SK-N-SH (cell line): ENCODE measurements around the gene ZPBP2. TPM values are rescaled to one million over a fixed set of nuclear protein-coding genes. Genes with fewer than 3 reads are reported as not detected.
"Not testable (repeated sequence)": the region's sequence is repeated elsewhere in the genome, so short reads cannot be mapped to it uniquely, and the experiment has no call there.

Source experiments
- CTCF ChIA-PET: fragments of 300-600, 350-600 bp; formaldehyde crosslinking; extraction: SDS; loops from one replicate; lab custom pipeline; 2021; lab: Yijun Ruan, JAX
- POLR2A ChIA-PET: fragments of 350-600 bp; sonication (Branson Sonifier 250); formaldehyde crosslinking; extraction: SDS; loops from one replicate; lab custom pipeline; 2020; ENCODE audit warnings: antibody characterized with exemption, inconsistent platforms; lab: Yijun Ruan, JAX
- DNase-seq: peaks from one replicate; pipeline ENCODE4 v3.0.0; 2012
- H2AFZ ChIP-seq: fragments of 200-600 bp; sonication (generic); 2 replicates; pipeline ENCODE4 v1.8.1; 2016; ENCODE audit warnings: antibody characterized with exemption, mild to moderate bottlenecking, low read depth
- H3F3A ChIP-seq: fragments of 200-600 bp; sonication (generic); replicated peaks from 2 replicates; pipeline ENCODE3; 2016; ENCODE audit warnings: antibody characterized with exemption, mild to moderate bottlenecking; ENCODE audit not compliant: insufficient read depth
- H3K27ac ChIP-seq, 2 experiments: fragments of 200-500 bp in 1 of 2; fragments of 200-600 bp in 1 of 2; sonication (Bioruptor generic) in 1 of 2; sonication (generic), shearing (Covaris generic) in 1 of 2; 2 replicates each; pipeline versions ENCODE4 v1.5.1 to v1.6.1; 2014 to 2016; ENCODE audit warnings: low read depth in 2 of 2, inconsistent platforms in 1 of 2, low read length in 1 of 2, mild to moderate bottlenecking in 1 of 2, mixed read lengths in 1 of 2
- H3K27me3 ChIP-seq: fragments of 200-600 bp; sonication (generic), shearing (Covaris generic); 2 replicates; pipeline ENCODE4 v1.6.1; 2016; ENCODE audit warnings: mixed run types; ENCODE audit not compliant: insufficient read depth
- H3K36me3 ChIP-seq, 2 experiments: fragments of 200-500 bp in 1 of 2; fragments of 200-600 bp in 1 of 2; sonication (Bioruptor generic) in 1 of 2; sonication (generic) in 1 of 2; replicated peaks in 1 of 2; 2 replicates each; pipeline versions ENCODE3 to v1.5.1; 2014 to 2016; ENCODE audit warnings: low read length in 1 of 2, mild to moderate bottlenecking in 1 of 2; ENCODE audit not compliant: insufficient read depth in 2 of 2, control insufficient read depth in 1 of 2
- H3K4me1 ChIP-seq, 2 experiments: fragments of 200-500 bp in 1 of 2; fragments of 200-600 bp in 1 of 2; sonication (Bioruptor generic) in 1 of 2; sonication (generic), shearing (Covaris generic) in 1 of 2; 2 replicates each; pipeline versions ENCODE4 v1.5.1 to v1.6.1; 2014 to 2016; ENCODE audit warnings: low read depth in 1 of 2, low read length in 1 of 2, mixed run types in 1 of 2; ENCODE audit not compliant: insufficient read depth in 2 of 2, control insufficient read depth in 1 of 2
- H3K4me2 ChIP-seq: fragments of 200-600 bp; sonication (generic), shearing (Covaris generic); 2 replicates; pipeline ENCODE4 v1.6.1; 2017; ENCODE audit warnings: mixed run types
- H3K4me3 ChIP-seq, 2 experiments: fragments of 200-500 bp in 1 of 2; fragments of 200-600 bp in 1 of 2; sonication (Bioruptor generic) in 1 of 2; sonication (generic), shearing (Covaris generic) in 1 of 2; 2 replicates each; pipeline versions ENCODE4 v1.5.1 to v1.8.1; 2014 to 2016; ENCODE audit warnings: low read depth in 2 of 2, inconsistent platforms in 1 of 2, low read length in 1 of 2, mild to moderate bottlenecking in 1 of 2, mixed read lengths in 1 of 2, moderate library complexity in 1 of 2
- H3K79me2 ChIP-seq: fragments of 200-600 bp; sonication (generic); 2 replicates; pipeline ENCODE4 v1.8.1; 2017; ENCODE audit warnings: mild to moderate bottlenecking; ENCODE audit not compliant: insufficient read depth
- H3K9ac ChIP-seq: fragments of 200-600 bp; sonication (generic); 2 replicates; pipeline ENCODE4 v1.6.1; 2017; ENCODE audit warnings: mixed run types
- H3K9me2 ChIP-seq: fragments of 200-600 bp; sonication (generic); 2 replicates; pipeline ENCODE4 v1.6.1; 2017; ENCODE audit warnings: mixed run types
- H3K9me3 ChIP-seq: fragments of 200-600 bp; sonication (generic); 2 replicates; pipeline ENCODE4 v1.6.1; 2017; ENCODE audit warnings: mixed run types, mild to moderate bottlenecking, moderate library complexity
- H4K20me1 ChIP-seq: fragments of 200-600 bp; sonication (generic); 2 replicates; pipeline ENCODE4 v1.6.1; 2017; ENCODE audit warnings: mild to moderate bottlenecking, mixed run types; ENCODE audit not compliant: insufficient read depth
- CHD2 ChIP-seq: fragments of 150-350 bp; IDR thresholded peaks from 2 replicates; pipeline ENCODE4 v1.6.1; 2018; ENCODE audit warnings: low read length; ENCODE audit not compliant: partially characterized antibody
- CTCF ChIP-seq: fragments of 200-600 bp; sonication (generic); IDR thresholded peaks from 2 replicates; pipeline ENCODE4 v1.6.1; 2017; ENCODE audit warnings: antibody characterized with exemption, mild to moderate bottlenecking, moderate library complexity
- EP300 ChIP-seq, 2 experiments: IDR thresholded peaks; 2 replicates each; pipeline versions ENCODE4 v1.4.0 to v1.6.1; 2012; ENCODE audit warnings: borderline replicate concordance in 1 of 2, low read depth in 1 of 2, low read length in 1 of 2
- FOXJ3 ChIP-seq: sonication (generic); formaldehyde crosslinking; IDR thresholded peaks from 2 replicates; pipeline ENCODE4 v1.5.1; 2020; ENCODE audit warnings: mild to moderate bottlenecking, missing genetic modification reagents
- GABPA ChIP-seq: IDR thresholded peaks from 2 replicates; pipeline ENCODE4 v1.4.0; 2012; ENCODE audit warnings: low read depth, mild to moderate bottlenecking
- JUND ChIP-seq: IDR thresholded peaks from 2 replicates; pipeline ENCODE4 v1.4.0; 2012
- MXI1 ChIP-seq: IDR thresholded peaks from 2 replicates; pipeline ENCODE4 v1.6.1; 2012; ENCODE audit warnings: mild to moderate bottlenecking, low read depth, low read length, improper control_type of control experiment
- NRF1 ChIP-seq: IDR thresholded peaks from 2 replicates; pipeline ENCODE4 v1.6.1; 2012; ENCODE audit warnings: low read depth, mild to moderate bottlenecking, low read length
- POLR2AphosphoS5 ChIP-seq: IDR thresholded peaks from 2 replicates; pipeline ENCODE4 v1.6.1; 2012; ENCODE audit warnings: low read depth, low read length
- RXRA ChIP-seq: IDR thresholded peaks from 2 replicates; pipeline ENCODE4 v1.4.0; 2012; ENCODE audit warnings: low read depth, mild to moderate bottlenecking, borderline replicate concordance
- SIN3A ChIP-seq: IDR thresholded peaks from 2 replicates; pipeline ENCODE4 v1.6.1; 2012; ENCODE audit warnings: low read depth, mild to moderate bottlenecking, low read length, moderate library complexity, borderline replicate concordance
- TEAD4 ChIP-seq: IDR thresholded peaks from 2 replicates; pipeline ENCODE4 v1.4.0; 2012; ENCODE audit warnings: mild to moderate bottlenecking, borderline replicate concordance; ENCODE audit not compliant: insufficient read depth
- USF2 ChIP-seq: fragments of 150-350 bp; IDR thresholded peaks from 2 replicates; pipeline ENCODE4 v1.6.1; 2017; ENCODE audit warnings: antibody characterized with exemption, low read length, low read depth, borderline replicate concordance
- WGBS: methylation state at CpG from one replicate; pipeline ENCODE4 v1.1.6; 2017; ENCODE audit warnings: low lambda C conversion rate; 5-methylcytosine and 5-hydroxymethylcytosine counted together
- polyA plus RNA-seq, 3 experiments: library from polyadenylated mRNA; depleted of rRNA; stranded (reverse); fragments of >200 nt; gene quantifications; 2 replicates each; pipeline ENCODE4 v1.2.3, GENCODE V29; 2012

The ZPBP2 gene
- polyA plus RNA-seq, 1 of the 3 experiments (the other 2 are of a cell fraction), result not detected

DNA sequence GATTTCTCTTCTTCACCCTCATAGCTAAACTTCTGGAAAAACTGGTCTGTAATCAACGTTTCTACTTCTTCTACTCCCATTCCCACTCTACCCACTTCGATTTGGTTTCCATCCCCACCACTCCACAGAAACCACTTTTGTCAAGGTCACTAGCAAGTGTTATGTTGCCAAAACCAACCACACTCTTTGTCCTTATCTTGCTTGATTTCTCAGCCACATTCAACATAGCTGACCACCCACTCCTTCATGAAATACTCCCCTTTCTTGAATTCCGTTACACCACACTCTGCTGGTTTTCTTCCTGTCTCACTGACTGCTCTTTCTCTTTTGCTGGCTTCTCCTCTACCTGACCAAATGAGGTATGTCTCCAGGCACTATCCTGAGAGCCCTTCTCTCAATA lies 15.8 kb upstream of the ZPBP2 start:
- no peak overlapping the region for H3K4me3 ChIP-seq
- no peak overlapping the region for H3K27ac ChIP-seq
- no peak for TF ChIP-seq SIN3A
- TF ChIP-seq NRF1, result no peak
- TF ChIP-seq TEAD4, result no peak
- TF ChIP-seq JUND, result no peak
- H3K27me3 ChIP-seq, result peaks cover 39% of the 10 kb centered on the region; the same call in 1 of the 2 replicates
- no peaks in the 10 kb centered on the region for H3K36me3 ChIP-seq
- no peak for DNase-seq
- peaks cover 7% of the 10 kb centered on the region for H3F3A ChIP-seq
- ChIA-PET POLR2A (no interaction called here), CTCF (no interaction called here)
- H3K79me2 ChIP-seq, result no peaks in the 10 kb centered on the region
- 2% methylated on average over 3 of the region's 3 CpGs for WGBS
- no peaks in the 10 kb centered on the region for H4K20me1 ChIP-seq
- no peak overlapping the region for H3K4me2 ChIP-seq
- H3K4me1 ChIP-seq, result no peaks in the 10 kb centered on the region
- H3K9me3 ChIP-seq, result no peaks in the 10 kb centered on the region
- no peaks in the 10 kb centered on the region for H3K9me2 ChIP-seq
- no peak overlapping the region for H2AFZ ChIP-seq
- H3K9ac ChIP-seq, result no peak overlapping the region

DNA sequence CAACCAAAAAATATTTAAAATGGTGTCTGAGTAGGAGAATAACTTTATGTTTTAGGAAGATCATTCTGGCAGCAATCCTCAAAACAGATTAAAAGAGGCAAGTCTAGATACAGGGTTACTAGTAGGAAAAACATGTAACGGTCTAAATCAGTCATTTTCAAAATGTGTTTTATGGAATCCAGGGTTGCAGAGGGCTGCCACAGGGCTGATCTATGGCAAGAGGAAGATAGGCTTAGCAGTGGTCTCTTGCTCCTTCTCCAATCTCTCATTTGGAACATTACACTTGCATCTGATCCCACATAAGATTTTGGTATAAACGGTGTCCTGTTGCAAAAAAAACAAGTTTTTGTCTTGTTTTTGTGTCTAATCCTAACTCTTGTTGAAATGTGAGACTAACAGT lies 13.1 kb upstream of the ZPBP2 start:
- Histone ChIP-seq H3K9ac (no peak overlapping the region), H3K9me2 (no peaks in the 10 kb centered on the region), H3K27me3 (peaks cover 48% of the 10 kb centered on the region; the same call in 1 of the 2 replicates), H3K4me3 (no peak overlapping the region), H3F3A (peaks cover 7% of the 10 kb centered on the region), H3K27ac (no peak overlapping the region), H4K20me1 (no peaks in the 10 kb centered on the region), H3K79me2 (no peaks in the 10 kb centered on the region), H3K36me3 (no peaks in the 10 kb centered on the region), H3K9me3 (no peaks in the 10 kb centered on the region), H3K4me2 (no peak overlapping the region), H3K4me1 (no peaks in the 10 kb centered on the region), H2AFZ (no peak overlapping the region)
- TF ChIP-seq CHD2 (no peak), CTCF (no peak), FOXJ3 (CRISPR knock-in tag) (no peak), RXRA (no peak), MXI1 (no peak), POLR2AphosphoS5 (no peak), TEAD4 (no peak), GABPA (no peak), EP300 (IDR thresholded peaks at IDR 0.05; ENCODE audit: borderline replicate concordance in 1 of 2, low read depth in 1 of 2, low read length in 1 of 2) (no peak), USF2 (no peak)
- DNase-seq, result no peak
- ChIA-PET POLR2A (no interaction called here), CTCF (interaction anchor here (0.7 kb wide), 1 partner anchor 308 kb away, joined by 3 read pairs; no protein-coding TSS in a partner anchor)
- 4% methylated on average over 2 of the region's 2 CpGs for WGBS

DNA sequence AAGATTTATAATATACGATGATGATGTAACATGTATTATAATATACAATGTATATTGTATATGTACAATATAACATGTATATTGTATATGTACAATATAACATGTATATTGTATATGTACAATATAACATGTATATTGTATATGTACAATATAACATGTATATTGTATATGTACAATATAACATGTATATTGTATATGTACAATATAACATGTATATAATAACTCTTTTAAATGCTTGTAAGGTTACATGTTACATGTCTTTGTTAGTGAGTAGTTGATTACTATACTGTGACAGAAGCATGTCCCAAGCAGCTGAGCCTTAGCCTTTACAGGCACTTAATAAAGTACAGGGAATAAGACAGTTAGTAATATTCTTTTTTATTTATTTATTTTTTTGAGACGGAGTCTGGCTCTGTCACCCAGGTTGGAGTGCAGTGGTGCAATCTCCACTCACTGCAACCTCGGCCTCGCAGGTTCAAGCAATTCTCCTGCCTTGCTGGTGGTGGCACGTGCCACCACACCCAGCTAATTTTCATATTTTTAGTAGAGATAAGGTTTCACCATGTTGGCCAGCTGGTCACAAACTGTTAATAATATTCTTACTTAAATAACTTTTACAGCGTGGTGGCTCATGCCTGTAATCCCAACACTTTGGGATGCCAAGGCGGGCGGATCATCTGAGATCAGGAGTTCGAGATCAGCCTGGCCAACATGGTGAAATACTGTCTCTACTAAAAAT lies 11.9 kb upstream of the ZPBP2 start:
- H2AFZ ChIP-seq, H3K79me2 ChIP-seq, POLR2A ChIA-PET, CTCF ChIA-PET, DNase-seq, H3K4me1 ChIP-seq, H3K4me3 ChIP-seq, H3K27ac ChIP-seq, H3K9me2 ChIP-seq, H3K4me2 ChIP-seq, H3F3A ChIP-seq, H4K20me1 ChIP-seq, H3K9me3 ChIP-seq, H3K36me3 ChIP-seq, H3K9ac ChIP-seq: not testable (repeated sequence)
- 20% methylated on average over 9 of the region's 9 CpGs for WGBS
- peaks cover 50% of the 10 kb centered on the region; the same call in 1 of the 2 replicates for H3K27me3 ChIP-seq
